ENCODE measurements around the gene ROS1. TPM values are rescaled to one million over a fixed set of nuclear protein-coding genes. Genes with fewer than 3 reads are reported as not detected.

Gene ROS1
- total RNA-seq, 4 donors from 2014 or later = 0.18 to 0.94 (median 0.47) TPM; not detected in 1

DNA sequence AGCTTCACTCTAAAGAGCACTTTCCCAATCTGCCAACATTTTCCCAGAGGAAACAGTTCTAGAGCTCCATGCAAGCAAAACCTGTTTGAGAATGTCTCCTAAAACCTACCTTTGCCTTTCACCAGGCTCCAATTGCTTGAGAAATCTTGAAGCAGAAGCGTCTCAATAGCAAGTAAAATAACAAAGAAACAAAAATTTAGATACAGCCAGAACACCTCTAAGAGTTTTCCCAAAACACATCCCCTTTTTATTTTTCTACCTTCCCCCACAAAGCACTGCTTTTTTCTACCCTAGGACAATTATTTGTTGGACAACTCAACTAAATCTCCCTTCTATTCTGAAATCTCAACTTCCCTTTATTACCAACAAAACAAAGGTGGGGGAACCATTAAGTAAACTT lies 156.8 kb downstream of the ROS1 start:
- H3K27me3 ChIP-seq = peaks cover 0 to 64% of the 10 kb centered on the region in 2 donors
- DNase-seq = no peak
- TF ChIP-seq POLR2A (IDR thresholded peaks at IDR 0.05) = no peak
- TF ChIP-seq, protein P1, sequence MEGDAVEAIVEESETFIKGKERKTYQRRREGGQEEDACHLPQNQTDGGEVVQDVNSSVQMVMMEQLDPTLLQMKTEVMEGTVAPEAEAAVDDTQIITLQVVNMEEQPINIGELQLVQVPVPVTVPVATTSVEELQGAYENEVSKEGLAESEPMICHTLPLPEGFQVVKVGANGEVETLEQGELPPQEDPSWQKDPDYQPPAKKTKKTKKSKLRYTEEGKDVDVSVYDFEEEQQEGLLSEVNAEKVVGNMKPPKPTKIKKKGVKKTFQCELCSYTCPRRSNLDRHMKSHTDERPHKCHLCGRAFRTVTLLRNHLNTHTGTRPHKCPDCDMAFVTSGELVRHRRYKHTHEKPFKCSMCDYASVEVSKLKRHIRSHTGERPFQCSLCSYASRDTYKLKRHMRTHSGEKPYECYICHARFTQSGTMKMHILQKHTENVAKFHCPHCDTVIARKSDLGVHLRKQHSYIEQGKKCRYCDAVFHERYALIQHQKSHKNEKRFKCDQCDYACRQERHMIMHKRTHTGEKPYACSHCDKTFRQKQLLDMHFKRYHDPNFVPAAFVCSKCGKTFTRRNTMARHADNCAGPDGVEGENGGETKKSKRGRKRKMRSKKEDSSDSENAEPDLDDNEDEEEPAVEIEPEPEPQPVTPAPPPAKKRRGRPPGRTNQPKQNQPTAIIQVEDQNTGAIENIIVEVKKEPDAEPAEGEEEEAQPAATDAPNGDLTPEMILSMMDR (IDR thresholded peaks at IDR 0.05) = no peak

DNA sequence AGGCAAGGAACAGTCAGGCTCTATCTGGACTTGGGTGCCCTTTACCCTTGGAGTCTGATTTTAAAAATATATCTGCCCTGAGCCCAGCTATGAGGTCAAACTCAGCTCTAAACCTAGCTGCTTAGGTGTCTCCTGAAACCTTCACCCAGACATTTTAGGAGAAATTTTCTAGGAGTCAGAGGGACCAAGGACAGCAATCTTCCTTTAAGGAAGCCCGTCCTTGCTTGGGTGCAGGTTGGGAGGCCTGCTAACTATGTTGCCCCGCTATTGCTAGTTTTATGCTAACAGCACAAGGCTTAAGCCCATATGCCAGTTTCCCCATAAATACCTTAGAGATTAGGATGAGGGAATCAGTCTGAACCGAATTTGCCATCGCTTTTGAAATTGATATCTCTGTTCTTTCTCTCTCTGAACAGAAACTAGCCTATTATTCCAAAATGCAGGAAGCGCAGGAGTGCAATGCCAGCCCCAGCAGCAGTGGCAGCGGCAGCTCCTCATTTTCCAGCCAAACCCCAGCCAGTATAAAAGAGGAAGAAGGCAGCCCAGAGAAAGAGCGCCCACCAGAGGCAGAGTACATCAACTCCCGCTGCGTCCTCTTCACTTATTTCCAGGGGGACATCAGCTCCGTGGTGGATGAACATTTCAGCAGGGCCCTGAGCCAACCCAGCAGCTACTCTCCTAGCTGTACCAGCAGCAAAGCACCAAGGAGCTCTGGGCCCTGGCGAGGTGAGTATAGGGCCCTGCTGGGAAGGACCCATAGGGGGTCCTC lies 157.8 kb downstream of the ROS1 start:
- Histone ChIP-seq H3K4me3 (no peak overlapping the region), H3K36me3 (no peaks in the 10 kb centered on the region), H3K27ac (no peak overlapping the region), H3K4me1 (peaks cover 0 to 35% (median 5%) of the 10 kb centered on the region in 4 donors), H3K9me3 (no peaks in the 10 kb centered on the region), H3K27me3 (peaks cover 0 to 73% of the 10 kb centered on the region in 2 donors)
- TF ChIP-seq POLR2A (IDR thresholded peaks at IDR 0.05) = no peak
- TF ChIP-seq, protein P1 (IDR thresholded peaks at IDR 0.05) = no peak
- DNase-seq = no peak

More for the DNA sequence above, 156.8 kb downstream of the ROS1 start:
- Histone ChIP-seq H3K9me3 (no peaks in the 10 kb centered on the region), H3K4me1 (peaks cover 0 to 35% (median 5%) of the 10 kb centered on the region in 4 donors), H3K36me3 (no peaks in the 10 kb centered on the region), H3K4me3 (no peak overlapping the region), H3K27ac (no peak overlapping the region)

DNA sequence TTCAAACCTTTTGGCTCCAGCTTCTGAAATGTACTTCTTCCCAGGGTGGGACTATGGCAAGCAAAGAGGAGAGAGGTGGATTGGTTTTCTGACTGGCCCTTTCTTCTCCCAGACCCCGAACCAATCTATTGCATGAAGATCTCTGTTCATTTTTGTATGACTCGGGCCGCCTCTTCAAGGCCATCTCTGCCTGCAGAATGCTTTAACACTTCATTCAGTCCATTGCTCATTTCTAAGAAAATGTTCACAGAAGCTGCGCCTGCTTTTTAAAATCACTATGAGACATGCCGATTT lies 158.7 kb downstream of the ROS1 start:
- Histone ChIP-seq H3K27ac (no peak overlapping the region), H3K4me3 (no peak overlapping the region), H3K4me1 (peaks cover 0 to 35% (median 5%) of the 10 kb centered on the region in 4 donors), H3K36me3 (no peaks in the 10 kb centered on the region), H3K27me3 (peaks cover 0 to 74% of the 10 kb centered on the region in 2 donors), H3K9me3 (no peaks in the 10 kb centered on the region)
- DNase-seq = no peak
- TF ChIP-seq, protein P1 (IDR thresholded peaks at IDR 0.05) = no peak
- no peak for TF ChIP-seq POLR2A (IDR thresholded peaks at IDR 0.05)

DNA sequence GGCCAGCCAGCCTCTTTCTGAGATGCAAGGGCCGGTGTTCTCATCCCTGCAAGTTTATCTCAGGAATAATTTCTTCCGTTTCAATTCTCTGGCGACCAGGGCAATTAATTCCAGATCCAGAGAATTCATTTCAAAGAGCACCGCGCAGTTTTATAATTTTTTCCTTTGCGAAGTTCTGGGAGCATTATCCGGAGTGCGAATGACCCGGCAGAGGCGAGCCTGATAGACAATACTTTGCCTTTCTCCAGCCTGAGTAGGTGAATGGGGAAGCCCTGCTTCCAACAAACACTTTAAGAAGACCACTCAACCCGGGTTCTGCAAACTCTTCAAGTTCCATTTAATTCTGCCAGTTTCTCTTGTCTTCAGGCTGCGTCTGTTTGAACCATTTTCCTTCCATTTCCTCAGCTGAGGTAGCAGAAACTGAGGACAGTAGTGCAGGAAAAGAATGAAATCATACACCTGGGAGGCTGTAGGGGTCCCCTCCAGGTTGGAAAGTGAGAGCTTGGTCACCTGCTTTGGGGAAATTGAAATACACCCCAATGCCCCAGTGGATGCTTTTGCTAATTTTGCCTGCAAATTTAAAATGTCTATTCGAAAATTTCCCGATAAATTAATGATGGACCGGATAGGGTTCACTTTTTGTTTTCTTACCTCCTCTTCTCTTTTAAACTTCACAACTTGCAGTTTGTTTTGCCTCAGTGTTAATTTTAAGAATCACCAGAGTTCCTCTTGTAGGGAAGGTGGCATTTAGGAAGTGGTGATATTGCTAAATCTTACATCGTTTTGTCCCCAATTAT lies 159.3 kb downstream of the ROS1 start:
- Histone ChIP-seq H3K9me3 (no peaks in the 10 kb centered on the region), H3K4me3 (peak overlapping the region in 2 of 4 donors; percentile 33 to 38), H3K36me3 (no peaks in the 10 kb centered on the region), H3K27me3 (peaks cover 0 to 74% of the 10 kb centered on the region in 2 donors), H3K4me1 (peaks cover 0 to 35% (median 5%) of the 10 kb centered on the region in 4 donors), H3K27ac (no peak overlapping the region)
- no peak for DNase-seq
- TF ChIP-seq, protein P1 (IDR thresholded peaks at IDR 0.05) = no peak
- no peak for TF ChIP-seq POLR2A (IDR thresholded peaks at IDR 0.05)

DNA sequence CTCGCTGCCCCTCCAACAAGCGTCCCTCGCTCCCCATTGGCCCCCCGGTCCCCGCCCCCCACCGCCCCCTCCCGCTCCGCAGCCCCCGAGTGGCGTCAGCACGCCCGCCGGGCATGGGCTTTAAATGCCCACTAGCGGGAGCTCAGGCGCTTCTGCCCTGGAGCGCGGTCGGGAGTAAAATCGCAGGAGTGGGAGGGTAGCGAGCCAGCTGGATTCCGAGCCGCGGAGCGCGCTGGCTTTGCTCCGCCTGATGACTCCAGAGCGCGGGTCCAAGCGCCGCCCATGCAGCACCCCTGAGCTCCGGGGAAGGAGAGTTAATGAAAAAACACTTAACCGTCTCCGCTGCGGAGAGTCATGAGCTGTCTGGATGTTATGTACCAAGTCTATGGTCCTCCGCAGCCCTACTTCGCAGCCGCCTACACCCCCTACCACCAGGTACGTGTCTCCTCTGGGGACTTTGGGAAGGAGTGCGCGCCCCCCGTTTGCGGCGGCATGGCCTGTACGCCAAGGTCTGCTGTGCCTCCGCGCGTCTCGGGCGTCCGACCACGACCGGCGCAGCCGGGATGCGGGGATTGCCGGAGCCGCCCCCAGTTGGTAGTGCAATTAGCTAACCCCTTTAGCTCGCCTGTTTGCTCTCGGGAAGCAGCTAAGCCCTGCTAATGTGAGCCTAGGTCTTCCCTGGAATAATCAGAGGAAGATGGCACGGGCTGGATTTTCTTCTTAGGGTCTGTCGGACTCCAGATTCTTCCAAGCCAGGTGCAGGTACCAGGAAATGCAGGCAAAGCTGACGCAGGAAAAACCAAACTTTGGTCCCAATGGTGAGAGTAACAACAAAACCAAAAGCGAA lies 160.1 kb downstream of the ROS1 start, which contains the start of gene VGLL2:
Gene VGLL2 (plus strand): TSS at position 149 of the 847 bp plus-strand sequence. CDS start 206 bp downstream, at position 355.
- H3K9me3 ChIP-seq = no peaks in the 10 kb centered on the region

More for the DNA sequence above, 160.1 kb downstream of the ROS1 start, which contains the start of gene VGLL2:
- TF ChIP-seq, protein P1 (IDR thresholded peaks at IDR 0.05) = no peak
- no peak for TF ChIP-seq POLR2A (IDR thresholded peaks at IDR 0.05)
- peaks cover 0 to 65% of the 10 kb centered on the region in 2 donors for H3K27me3 ChIP-seq
- DNase-seq = no peak
- H3K4me3 ChIP-seq = peak within 1 kb of the TSS in 3 of 4 donors; percentile 10 to 38 (median 33)
- H3K4me1 ChIP-seq = peaks cover 0 to 31% (median 4%) of the 10 kb centered on the region in 4 donors
- no peaks in the 10 kb centered on the region for H3K36me3 ChIP-seq
- H3K27ac ChIP-seq = no peak within 1 kb of the TSS
